ENCODE data around the gene KCNJ1.

DNA sequence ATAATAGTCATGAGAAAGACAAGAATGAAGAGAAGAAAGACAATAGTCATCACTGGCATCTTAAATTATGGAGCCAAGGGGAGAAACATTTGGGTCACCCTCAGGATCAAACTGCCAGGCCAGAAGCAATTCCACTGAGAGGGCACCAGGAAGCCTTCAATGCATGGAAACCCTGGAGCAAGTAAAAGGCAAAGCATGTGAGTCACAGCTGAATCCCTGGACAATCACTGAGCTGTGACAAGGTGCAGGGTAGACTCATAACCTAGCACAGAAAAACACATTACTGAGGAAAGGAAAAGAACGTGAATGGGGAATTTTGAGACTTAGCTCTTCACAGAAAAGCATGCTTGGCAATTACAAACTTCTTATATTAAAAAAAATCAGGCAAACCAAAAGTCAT lies 1.6 kb downstream of the KCNJ1 start:
- no peak for TF ChIP-seq EZH2phosphoT487 (IDR thresholded peaks at IDR 0.05; ENCODE audit: borderline replicate concordance, low read depth, low read length)
- TF ChIP-seq, protein P1, sequence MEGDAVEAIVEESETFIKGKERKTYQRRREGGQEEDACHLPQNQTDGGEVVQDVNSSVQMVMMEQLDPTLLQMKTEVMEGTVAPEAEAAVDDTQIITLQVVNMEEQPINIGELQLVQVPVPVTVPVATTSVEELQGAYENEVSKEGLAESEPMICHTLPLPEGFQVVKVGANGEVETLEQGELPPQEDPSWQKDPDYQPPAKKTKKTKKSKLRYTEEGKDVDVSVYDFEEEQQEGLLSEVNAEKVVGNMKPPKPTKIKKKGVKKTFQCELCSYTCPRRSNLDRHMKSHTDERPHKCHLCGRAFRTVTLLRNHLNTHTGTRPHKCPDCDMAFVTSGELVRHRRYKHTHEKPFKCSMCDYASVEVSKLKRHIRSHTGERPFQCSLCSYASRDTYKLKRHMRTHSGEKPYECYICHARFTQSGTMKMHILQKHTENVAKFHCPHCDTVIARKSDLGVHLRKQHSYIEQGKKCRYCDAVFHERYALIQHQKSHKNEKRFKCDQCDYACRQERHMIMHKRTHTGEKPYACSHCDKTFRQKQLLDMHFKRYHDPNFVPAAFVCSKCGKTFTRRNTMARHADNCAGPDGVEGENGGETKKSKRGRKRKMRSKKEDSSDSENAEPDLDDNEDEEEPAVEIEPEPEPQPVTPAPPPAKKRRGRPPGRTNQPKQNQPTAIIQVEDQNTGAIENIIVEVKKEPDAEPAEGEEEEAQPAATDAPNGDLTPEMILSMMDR (conservative IDR thresholded peaks at IDR 0.05; ENCODE audit: low read length), result no peak
